GM10266 (cell line): ENCODE measurements around the gene FTSJ1.

Experiments used
- DNase-seq: peaks from one replicate; pipeline ENCODE4 v3.0.0; 2012; ENCODE audit errors: extremely low spot score
- CTCF ChIP-seq: IDR thresholded peaks from 2 replicates; pipeline ENCODE4 v1.5.1; 2012; ENCODE audit warnings: mild to moderate bottlenecking, low read depth; ENCODE audit not compliant: control insufficient read depth, insufficient read depth; ENCODE audit errors: missing control alignments

The FTSJ1 gene

DNA sequence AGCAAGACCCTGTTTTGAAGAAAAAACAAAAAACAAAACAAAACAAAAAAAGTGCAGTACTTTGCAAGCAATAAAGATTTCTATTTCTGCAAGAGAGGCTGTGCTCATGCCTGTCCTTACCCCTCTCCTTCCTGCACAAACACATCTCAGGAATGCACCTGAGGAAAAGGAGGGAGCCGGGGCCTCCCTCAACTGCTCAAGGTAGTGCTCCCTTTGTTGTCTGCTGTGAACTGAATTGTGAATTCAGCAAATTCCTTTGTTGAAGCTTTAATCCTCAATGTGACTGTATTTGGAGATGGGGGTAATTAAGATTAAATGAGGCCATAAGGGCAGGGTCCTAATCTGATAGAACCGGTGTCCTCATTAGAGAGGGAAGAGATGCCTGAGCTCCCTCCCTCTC, 13.9 kb downstream of the FTSJ1 start:
- no peak for DNase-seq
- TF ChIP-seq CTCF: no peak

DNA sequence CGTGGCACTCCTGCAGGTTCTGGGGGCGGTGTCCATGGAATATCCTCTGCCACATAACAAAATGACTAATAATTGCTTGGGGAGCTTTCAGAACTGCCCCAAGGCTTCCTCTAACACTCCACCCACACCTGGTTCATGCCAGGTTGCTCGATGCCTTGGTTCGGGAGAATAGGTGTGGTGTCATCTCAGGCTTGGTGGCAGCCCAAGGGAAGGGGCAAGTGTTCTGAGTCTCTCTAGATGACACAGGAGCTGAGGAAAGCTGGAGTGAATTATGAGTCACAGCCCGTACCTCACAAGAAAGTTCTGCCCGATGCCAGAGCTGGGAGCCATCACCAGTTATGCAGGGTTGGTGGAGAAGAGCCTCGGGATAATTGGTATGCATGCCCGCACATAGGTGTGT, 14.7 kb downstream of the FTSJ1 start:
- DNase-seq: no peak
- no peak for TF ChIP-seq CTCF

DNA sequence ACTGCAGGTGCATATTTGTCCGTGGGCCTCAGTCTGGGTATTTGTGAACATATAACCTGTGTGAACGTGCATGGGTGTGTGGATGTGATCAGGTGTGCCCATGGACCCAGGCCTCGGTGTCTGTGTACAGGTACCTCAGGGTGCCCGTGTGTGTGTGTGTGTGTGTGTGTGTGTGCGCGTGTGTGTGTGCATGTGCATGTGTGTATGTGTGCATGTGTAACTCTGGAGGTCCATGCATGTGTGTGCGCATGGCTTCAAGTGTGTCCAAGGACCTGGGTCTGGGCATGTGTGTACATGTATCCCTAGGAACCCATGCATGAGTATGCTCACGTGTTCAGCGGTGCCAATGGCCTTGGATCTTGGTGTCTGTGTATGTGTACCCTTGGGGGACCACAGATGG, 15.8 kb downstream of the FTSJ1 start:
- TF ChIP-seq CTCF: no peak
- DNase-seq: no peak

DNA sequence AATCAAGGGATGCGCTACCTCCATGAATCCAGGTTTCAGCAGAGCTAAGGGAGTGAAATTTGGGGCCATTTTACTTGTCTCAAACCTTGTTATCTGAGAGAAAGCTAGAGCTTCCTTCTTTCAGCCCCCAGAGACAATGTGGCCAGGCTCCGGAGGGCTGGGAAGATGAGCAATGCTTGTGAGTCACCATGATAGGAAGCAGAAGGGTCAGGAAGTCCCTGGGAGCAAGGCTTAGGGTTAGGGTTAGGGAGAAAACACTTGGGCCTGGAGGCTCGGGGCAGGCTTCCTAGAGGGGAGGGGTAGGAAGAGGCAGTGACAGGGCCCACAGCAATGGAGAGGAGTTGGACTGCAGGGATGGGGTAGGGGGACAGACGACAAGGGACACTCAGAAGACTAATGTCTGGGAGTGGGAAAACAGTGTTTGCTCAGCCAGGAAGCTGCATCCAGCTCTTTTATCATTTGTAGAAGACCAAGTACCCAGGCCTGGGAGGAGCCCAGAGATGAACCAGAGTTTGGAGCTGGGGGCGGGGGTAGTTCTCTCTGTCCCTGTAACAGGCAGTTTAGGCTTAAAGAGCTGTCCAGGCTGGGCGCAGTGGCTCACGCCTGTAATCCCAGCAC, 16.4 kb downstream of the FTSJ1 start:
- no peak for TF ChIP-seq CTCF
- DNase-seq: no peak

- DNase-seq: no peak
- TF ChIP-seq CTCF: no peak
Observed at GRCh38 chrX:48493890-48494364, 17.9 kb downstream of the FTSJ1 start.

GRCh38 chrX:48496660-48497059, 20.7 kb downstream of the FTSJ1 start:
- TF ChIP-seq CTCF: no peak

DNA sequence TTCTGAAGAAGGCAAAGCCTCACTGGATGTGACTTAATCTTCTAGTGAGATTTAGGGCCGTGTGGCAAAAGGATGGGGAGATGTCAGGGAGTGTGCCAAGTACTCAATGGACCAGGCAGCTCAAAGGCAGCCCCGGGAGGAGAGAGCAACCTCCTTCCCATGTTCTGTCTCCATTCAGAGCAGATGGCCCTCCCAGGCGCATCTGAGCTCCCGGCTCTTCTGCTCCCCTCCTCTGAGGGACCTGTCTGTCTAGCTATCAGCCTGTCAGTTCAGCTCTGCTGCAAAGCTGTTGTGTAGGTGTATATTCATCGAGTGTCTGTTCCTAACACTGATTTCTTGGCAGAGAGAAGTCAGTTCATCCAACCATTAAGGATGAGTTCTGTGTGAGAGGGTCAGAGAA, 21.9 kb downstream of the FTSJ1 start:
- TF ChIP-seq CTCF: no peak
- no peak for DNase-seq

More at GRCh38 chrX:48496660-48497059, 20.7 kb downstream of the FTSJ1 start:
- no peak for DNase-seq
